PC-9 (cell line): Measurements from ENCODE around the gene BRF1.

Experiments
- EZH2 ChIP-seq: fragments of 200-600 bp; sonication (generic); IDR thresholded peaks from 2 replicates; pipeline ENCODE4 v1.8.0; 2017; ENCODE audit warnings: antibody characterized with exemption, low read depth
- TF ChIP-seq, protein P1 (sequence below): fragments of 200-600 bp; sonication (generic); conservative IDR thresholded peaks from 2 replicates; pipeline ENCODE4 v1.6.1; 2017; ENCODE audit warnings: mixed run types, antibody characterized with exemption, mild to moderate bottlenecking, moderate library complexity

GRCh38 chr14:105221598-105222178, 79.1 kb downstream of the BRF1 start:
- TF ChIP-seq, protein P1, sequence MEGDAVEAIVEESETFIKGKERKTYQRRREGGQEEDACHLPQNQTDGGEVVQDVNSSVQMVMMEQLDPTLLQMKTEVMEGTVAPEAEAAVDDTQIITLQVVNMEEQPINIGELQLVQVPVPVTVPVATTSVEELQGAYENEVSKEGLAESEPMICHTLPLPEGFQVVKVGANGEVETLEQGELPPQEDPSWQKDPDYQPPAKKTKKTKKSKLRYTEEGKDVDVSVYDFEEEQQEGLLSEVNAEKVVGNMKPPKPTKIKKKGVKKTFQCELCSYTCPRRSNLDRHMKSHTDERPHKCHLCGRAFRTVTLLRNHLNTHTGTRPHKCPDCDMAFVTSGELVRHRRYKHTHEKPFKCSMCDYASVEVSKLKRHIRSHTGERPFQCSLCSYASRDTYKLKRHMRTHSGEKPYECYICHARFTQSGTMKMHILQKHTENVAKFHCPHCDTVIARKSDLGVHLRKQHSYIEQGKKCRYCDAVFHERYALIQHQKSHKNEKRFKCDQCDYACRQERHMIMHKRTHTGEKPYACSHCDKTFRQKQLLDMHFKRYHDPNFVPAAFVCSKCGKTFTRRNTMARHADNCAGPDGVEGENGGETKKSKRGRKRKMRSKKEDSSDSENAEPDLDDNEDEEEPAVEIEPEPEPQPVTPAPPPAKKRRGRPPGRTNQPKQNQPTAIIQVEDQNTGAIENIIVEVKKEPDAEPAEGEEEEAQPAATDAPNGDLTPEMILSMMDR, result no peak
- TF ChIP-seq EZH2, result no peak
